Heart left ventricle (tissue), 13 donors: ENCODE measurements around the gene NIPBL.

Experiments used
- POLR2A ChIP-seq, 2 donors: fragments of 450-650 bp; IDR thresholded peaks; one replicate each; pipeline ENCODE4 v1.6.1; 2017; ENCODE audit warnings: antibody characterized with exemption in 2 of 2, mild to moderate bottlenecking in 2 of 2, moderate library complexity in 2 of 2
- TF ChIP-seq, protein P1 (sequence below), 12 donors: fragments of 200-600 bp; sonication (generic) in 4 of 12; IDR thresholded peaks; one replicate each; pipeline versions ENCODE4 v1.5.0 to v1.8.0; 2018 to 2022; ENCODE audit warnings: antibody characterized with exemption in 12 of 12, mild to moderate bottlenecking in 5 of 12
- donor health status: ischemic (EF 13 %, LVEDD 7.1; RV severe dilation, severe dysfunction).
- donor health status: DM: no; HTN: yes; CAD: no.
- donor health status: DM: no; HTN: no; CAD: no.
- donor health status: ischemic (EF 25% LVEDD 6.9; RV normal size, moderate dysfunction).
- donor health status: ischemic (EF 25% LVEDD 5.7; RV mildly dilated, moderate dysfunction).
- donor health status: ischemic (EF 35%, LVEDD 5.7; RV mildly dilated, moderate dysfunction).
- donor health status: nonischemic (EF 11% LVEDD 7.7; RV severe dilation, severe dysfunction).
- donor health status: DM: yes; HTN: yes; CAD: no.
- donor health status: PGD.
- donor health status: ischemic (EF 29% LVEDD 5.4; RV normal size, mild dysfunction).
- donor health status: nonischemic (EF 23%, LVEDD 6.1; RV moderate dilation, normal function).

DNA sequence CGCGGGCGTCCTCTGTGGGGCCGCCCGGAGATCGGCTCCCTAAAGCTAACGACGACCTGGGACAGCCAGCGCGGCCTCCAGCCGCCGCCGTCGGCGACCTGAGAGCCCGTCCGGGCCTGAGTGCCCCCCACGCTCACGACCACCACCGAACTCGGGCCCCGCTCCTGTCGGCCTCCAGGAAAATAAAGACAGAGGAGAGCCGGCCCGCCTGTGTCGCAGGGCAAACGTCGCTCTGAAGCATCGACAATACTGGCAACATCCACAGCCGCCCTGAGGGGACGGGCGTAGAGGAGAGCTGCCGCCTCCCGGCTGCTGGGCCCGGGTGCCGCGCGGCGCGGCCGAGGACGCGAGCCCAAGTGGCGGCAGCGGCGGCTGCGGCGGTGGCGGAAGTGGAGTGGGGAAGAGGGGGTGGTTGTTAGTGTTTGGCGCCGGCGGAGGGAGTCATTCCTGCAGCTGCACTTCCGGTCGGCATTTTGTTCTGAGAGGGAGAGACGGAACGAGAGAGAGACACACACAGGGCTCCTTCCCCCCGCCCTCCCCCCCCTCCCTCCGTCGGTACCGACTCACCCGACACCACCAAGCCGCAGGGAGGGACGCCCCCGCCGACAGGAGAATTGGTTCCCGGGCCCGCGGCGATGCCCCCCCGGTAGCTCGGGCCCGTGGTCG, at the start of gene NIPBL:
- TF ChIP-seq, protein P1, sequence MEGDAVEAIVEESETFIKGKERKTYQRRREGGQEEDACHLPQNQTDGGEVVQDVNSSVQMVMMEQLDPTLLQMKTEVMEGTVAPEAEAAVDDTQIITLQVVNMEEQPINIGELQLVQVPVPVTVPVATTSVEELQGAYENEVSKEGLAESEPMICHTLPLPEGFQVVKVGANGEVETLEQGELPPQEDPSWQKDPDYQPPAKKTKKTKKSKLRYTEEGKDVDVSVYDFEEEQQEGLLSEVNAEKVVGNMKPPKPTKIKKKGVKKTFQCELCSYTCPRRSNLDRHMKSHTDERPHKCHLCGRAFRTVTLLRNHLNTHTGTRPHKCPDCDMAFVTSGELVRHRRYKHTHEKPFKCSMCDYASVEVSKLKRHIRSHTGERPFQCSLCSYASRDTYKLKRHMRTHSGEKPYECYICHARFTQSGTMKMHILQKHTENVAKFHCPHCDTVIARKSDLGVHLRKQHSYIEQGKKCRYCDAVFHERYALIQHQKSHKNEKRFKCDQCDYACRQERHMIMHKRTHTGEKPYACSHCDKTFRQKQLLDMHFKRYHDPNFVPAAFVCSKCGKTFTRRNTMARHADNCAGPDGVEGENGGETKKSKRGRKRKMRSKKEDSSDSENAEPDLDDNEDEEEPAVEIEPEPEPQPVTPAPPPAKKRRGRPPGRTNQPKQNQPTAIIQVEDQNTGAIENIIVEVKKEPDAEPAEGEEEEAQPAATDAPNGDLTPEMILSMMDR (IDR thresholded peaks at IDR 0.05): peak in 1 of 12 donors; percentile 5
- TF ChIP-seq POLR2A (IDR thresholded peaks at IDR 0.05): peak in 1 of 2 donors; percentile 61
